Measurements from ENCODE around the gene RAPGEF2. TPM values are rescaled to one million over a fixed set of nuclear protein-coding genes. Genes with fewer than 3 reads are reported as not detected.

The RAPGEF2 gene
- polyA plus RNA-seq, 1 donor (not counting 4 experiments of a cell fraction or from before 2014, with no cell fraction given): 23.8 TPM

DNA sequence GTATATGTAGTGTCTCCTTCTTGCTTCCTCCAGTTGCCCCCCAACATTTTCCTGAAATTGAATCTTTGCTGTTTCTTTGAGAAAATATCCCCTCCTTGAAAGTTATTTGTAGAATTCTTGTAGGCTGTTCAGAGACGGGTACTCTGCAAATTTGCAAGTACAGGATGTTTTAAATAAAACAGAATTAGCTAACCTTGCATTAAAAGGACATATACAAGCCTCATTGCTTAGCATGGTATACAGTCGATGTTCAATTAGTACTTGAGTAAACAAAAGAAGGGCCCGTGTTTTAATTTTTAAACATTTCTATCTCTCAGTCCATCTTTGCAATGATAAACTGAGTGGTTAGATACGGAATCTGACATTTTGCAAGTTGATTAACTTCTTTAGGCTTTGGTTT, 50.8 kb downstream of the RAPGEF2 start:
- Histone ChIP-seq H3K36me3 (ENCODE audit: control insufficient read depth in 2 of 2, extremely low read depth in 1 of 2, insufficient read depth in 2 of 2, low read length in 2 of 2) (no peaks in the 10 kb centered on the region), H2AFZ (ENCODE audit: control insufficient read depth, low read length) (no peak overlapping the region), H3K79me2 (ENCODE audit: control insufficient read depth, insufficient read depth, low read length) (peaks cover 38% of the 10 kb centered on the region), H3K27me3 (ENCODE audit: control insufficient read depth, extremely low read depth, insufficient read depth, low read length) (no peaks in the 10 kb centered on the region), H3K4me3 (ENCODE audit: control insufficient read depth in 2 of 3, extremely low read depth in 1 of 3, insufficient read depth in 2 of 3, low read depth in 1 of 3, low read length in 3 of 3) (no peak overlapping the region), H3K9me1 (ENCODE audit: control insufficient read depth, extremely low read depth, insufficient read depth, low read length) (no peaks in the 10 kb centered on the region), H3K27ac (ENCODE audit: control insufficient read depth, insufficient read depth, low read length) (no peak overlapping the region), H3K4me1 (ENCODE audit: control insufficient read depth, extremely low read depth, insufficient read depth, low read length) (no peaks in the 10 kb centered on the region), H3K4me2 (ENCODE audit: control insufficient read depth, extremely low read depth, insufficient read depth, low read depth, low read length) (no peak overlapping the region), H3K9me3 (ENCODE audit: control insufficient read depth, low read depth, low read length) (no peaks in the 10 kb centered on the region), H3K9ac (ENCODE audit: control insufficient read depth, extremely low read depth, insufficient read depth, low read length) (no peak overlapping the region), H4K20me1 (ENCODE audit: control insufficient read depth, extremely low read depth, insufficient read depth, low read length) (no peaks in the 10 kb centered on the region)
- FAIRE-seq (no peak), DNase-seq (ENCODE audit: low read depth, low spot score) (no peak)
- TF ChIP-seq, protein P1, sequence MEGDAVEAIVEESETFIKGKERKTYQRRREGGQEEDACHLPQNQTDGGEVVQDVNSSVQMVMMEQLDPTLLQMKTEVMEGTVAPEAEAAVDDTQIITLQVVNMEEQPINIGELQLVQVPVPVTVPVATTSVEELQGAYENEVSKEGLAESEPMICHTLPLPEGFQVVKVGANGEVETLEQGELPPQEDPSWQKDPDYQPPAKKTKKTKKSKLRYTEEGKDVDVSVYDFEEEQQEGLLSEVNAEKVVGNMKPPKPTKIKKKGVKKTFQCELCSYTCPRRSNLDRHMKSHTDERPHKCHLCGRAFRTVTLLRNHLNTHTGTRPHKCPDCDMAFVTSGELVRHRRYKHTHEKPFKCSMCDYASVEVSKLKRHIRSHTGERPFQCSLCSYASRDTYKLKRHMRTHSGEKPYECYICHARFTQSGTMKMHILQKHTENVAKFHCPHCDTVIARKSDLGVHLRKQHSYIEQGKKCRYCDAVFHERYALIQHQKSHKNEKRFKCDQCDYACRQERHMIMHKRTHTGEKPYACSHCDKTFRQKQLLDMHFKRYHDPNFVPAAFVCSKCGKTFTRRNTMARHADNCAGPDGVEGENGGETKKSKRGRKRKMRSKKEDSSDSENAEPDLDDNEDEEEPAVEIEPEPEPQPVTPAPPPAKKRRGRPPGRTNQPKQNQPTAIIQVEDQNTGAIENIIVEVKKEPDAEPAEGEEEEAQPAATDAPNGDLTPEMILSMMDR (optimal IDR thresholded peaks at IDR 0.05 in 1 of 3, IDR thresholded peaks at IDR 0.05 in 1 of 3, conservative IDR thresholded peaks at IDR 0.05 in 1 of 3; ENCODE audit: extremely low read depth in 1 of 3, insufficient read depth in 2 of 3, low read length in 3 of 3): no peak
- no peak for TF ChIP-seq EZH2 (IDR thresholded peaks at IDR 0.05; ENCODE audit: low read length)
- dilution Hi-C loops (cut with MboI; ENCODE audit: extremely low pct_ligation_motif_present, low sequenced_read_pairs): no loop called here

DNA sequence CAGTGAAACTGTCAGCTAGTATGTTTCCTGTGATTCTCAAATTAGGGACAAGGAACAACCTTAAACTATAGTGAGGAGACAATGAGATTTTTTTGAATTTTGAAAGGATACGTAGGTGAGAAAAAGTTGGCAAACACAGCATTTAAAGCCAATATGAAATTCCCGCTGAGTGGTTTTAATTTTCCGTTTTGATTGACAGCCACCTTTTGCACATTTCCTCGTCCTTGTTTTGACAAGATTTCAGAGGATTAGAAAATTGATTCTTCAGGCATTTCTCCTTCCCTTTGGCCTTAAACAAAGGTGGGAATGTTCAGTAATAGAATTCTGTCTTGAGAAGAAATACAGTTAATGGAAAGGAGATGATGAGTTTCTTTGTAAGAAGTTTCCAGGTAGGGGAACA, 52.2 kb downstream of the RAPGEF2 start:
- DNase-seq (ENCODE audit: low read depth, low spot score) (no peak), FAIRE-seq (no peak)
- no peaks in the 10 kb centered on the region for H3K9me3 ChIP-seq (ENCODE audit: control insufficient read depth, low read depth, low read length)
- no peaks in the 10 kb centered on the region for H3K36me3 ChIP-seq (ENCODE audit: control insufficient read depth in 2 of 2, extremely low read depth in 1 of 2, insufficient read depth in 2 of 2, low read length in 2 of 2)
- no peak overlapping the region for H2AFZ ChIP-seq (ENCODE audit: control insufficient read depth, low read length)
- no peak overlapping the region for H3K4me3 ChIP-seq (ENCODE audit: control insufficient read depth in 2 of 3, extremely low read depth in 1 of 3, insufficient read depth in 2 of 3, low read depth in 1 of 3, low read length in 3 of 3)
- TF ChIP-seq, protein P1 (optimal IDR thresholded peaks at IDR 0.05 in 1 of 3, IDR thresholded peaks at IDR 0.05 in 1 of 3, conservative IDR thresholded peaks at IDR 0.05 in 1 of 3; ENCODE audit: extremely low read depth in 1 of 3, insufficient read depth in 2 of 3, low read length in 3 of 3): no peak
- no peak for TF ChIP-seq EZH2 (IDR thresholded peaks at IDR 0.05; ENCODE audit: low read length)
- H3K27ac ChIP-seq (ENCODE audit: control insufficient read depth, insufficient read depth, low read length): no peak overlapping the region
- dilution Hi-C loops (cut with MboI; ENCODE audit: extremely low pct_ligation_motif_present, low sequenced_read_pairs): no loop called here
- H4K20me1 ChIP-seq (ENCODE audit: control insufficient read depth, extremely low read depth, insufficient read depth, low read length): no peaks in the 10 kb centered on the region
- no peak overlapping the region for H3K9ac ChIP-seq (ENCODE audit: control insufficient read depth, extremely low read depth, insufficient read depth, low read length)
- H3K4me2 ChIP-seq (ENCODE audit: control insufficient read depth, extremely low read depth, insufficient read depth, low read depth, low read length): no peak overlapping the region
- H3K79me2 ChIP-seq (ENCODE audit: control insufficient read depth, insufficient read depth, low read length): peaks cover 35% of the 10 kb centered on the region
- no peaks in the 10 kb centered on the region for H3K4me1 ChIP-seq (ENCODE audit: control insufficient read depth, extremely low read depth, insufficient read depth, low read length)
- H3K27me3 ChIP-seq (ENCODE audit: control insufficient read depth, extremely low read depth, insufficient read depth, low read length): no peaks in the 10 kb centered on the region
- H3K9me1 ChIP-seq (ENCODE audit: control insufficient read depth, extremely low read depth, insufficient read depth, low read length): no peaks in the 10 kb centered on the region

All from keratinocyte (primary cell).